Measurements from ENCODE around the gene DYNC2H1.

DNA sequence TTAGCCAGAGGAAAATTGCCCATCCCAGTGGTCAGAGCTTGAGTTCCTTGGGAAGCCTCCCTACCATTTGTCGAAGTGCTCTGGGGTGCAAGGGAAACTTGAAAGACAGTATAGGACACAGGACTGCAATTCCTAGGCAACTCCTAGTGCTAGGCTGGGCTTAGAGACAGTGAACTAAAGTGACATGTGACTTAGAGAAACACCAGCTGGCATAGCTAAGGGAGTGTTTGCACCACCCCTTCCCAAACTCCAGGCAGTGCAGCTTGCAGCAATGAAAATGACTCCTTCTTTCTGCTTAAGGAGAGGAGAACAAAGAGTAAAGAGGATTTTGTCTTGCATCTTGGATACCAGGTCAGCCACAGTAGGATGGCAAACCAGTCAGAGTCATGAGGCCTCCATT is 388.0 kb downstream of the DYNC2H1 start:
- TF ChIP-seq, protein P1, sequence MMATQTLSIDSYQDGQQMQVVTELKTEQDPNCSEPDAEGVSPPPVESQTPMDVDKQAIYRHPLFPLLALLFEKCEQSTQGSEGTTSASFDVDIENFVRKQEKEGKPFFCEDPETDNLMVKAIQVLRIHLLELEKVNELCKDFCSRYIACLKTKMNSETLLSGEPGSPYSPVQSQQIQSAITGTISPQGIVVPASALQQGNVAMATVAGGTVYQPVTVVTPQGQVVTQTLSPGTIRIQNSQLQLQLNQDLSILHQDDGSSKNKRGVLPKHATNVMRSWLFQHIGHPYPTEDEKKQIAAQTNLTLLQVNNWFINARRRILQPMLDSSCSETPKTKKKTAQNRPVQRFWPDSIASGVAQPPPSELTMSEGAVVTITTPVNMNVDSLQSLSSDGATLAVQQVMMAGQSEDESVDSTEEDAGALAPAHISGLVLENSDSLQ (IDR thresholded peaks at IDR 0.05) = no peak
- TF ChIP-seq CTBP1 (IDR thresholded peaks at IDR 0.05; ENCODE audit: borderline replicate concordance) = no peak

All from HEK293T (cell line).